ENCODE data around the gene MSH2. TPM values are rescaled to one million over a fixed set of nuclear protein-coding genes. Genes with fewer than 3 reads are reported as not detected.

MSH2 gene
- total and polyA plus RNA-seq, 2 experiments from 2014 or later, result 20.8 to 27.7 TPM

DNA sequence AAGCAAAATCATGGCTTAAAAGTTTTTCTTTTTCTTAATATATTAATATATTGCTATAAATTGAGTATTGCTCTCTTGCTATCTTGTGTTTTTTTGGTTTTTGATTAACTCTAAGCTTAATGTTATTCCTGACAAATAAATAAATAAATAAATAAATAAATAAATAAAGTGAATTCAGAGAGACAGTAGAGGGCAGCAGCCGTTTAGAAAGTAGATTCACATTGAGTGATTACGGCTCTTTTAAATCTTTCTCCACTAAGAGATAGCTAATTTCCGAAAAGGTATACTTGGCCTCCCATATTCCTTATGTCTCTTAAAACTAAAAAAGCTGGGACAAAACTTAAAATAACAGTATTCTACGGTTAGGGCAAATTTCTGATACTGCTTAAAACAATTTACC, 34.3 kb downstream of the MSH2 start:
- Histone ChIP-seq H3K4me1 (ENCODE audit: insufficient read depth) (no peaks in the 10 kb centered on the region), H3K4me2 (no peak overlapping the region), H2AFZ (no peak overlapping the region), H3K9me2 (replicated peaks; ENCODE audit: insufficient read depth) (no peaks in the 10 kb centered on the region), H3K4me3 (no peak overlapping the region), H3K79me2 (no peaks in the 10 kb centered on the region), H3K27ac (no peak overlapping the region), H4K20me1 (ENCODE audit: insufficient read depth, poor library complexity, severe bottlenecking) (no peaks in the 10 kb centered on the region), H3K9me3 (ENCODE audit: low read depth) (no peaks in the 10 kb centered on the region), H3K27me3 (no peaks in the 10 kb centered on the region), H3K36me3 (replicated peaks; ENCODE audit: insufficient read depth, low read depth) (no peaks in the 10 kb centered on the region)
- 63% methylated on average over 4 of the region's 4 CpGs for WGBS (ENCODE audit: low lambda C conversion rate, missing lambda C conversion rate)
- TF ChIP-seq, protein P1, sequence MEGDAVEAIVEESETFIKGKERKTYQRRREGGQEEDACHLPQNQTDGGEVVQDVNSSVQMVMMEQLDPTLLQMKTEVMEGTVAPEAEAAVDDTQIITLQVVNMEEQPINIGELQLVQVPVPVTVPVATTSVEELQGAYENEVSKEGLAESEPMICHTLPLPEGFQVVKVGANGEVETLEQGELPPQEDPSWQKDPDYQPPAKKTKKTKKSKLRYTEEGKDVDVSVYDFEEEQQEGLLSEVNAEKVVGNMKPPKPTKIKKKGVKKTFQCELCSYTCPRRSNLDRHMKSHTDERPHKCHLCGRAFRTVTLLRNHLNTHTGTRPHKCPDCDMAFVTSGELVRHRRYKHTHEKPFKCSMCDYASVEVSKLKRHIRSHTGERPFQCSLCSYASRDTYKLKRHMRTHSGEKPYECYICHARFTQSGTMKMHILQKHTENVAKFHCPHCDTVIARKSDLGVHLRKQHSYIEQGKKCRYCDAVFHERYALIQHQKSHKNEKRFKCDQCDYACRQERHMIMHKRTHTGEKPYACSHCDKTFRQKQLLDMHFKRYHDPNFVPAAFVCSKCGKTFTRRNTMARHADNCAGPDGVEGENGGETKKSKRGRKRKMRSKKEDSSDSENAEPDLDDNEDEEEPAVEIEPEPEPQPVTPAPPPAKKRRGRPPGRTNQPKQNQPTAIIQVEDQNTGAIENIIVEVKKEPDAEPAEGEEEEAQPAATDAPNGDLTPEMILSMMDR (IDR thresholded peaks at IDR 0.05; ENCODE audit: poor library complexity), result peak; percentile 70
- no peak for TF ChIP-seq EZH2 (IDR thresholded peaks at IDR 0.05; ENCODE audit: borderline replicate concordance)
- peak; percentile 59 for DNase-seq (ENCODE audit: low spot score)

DNA sequence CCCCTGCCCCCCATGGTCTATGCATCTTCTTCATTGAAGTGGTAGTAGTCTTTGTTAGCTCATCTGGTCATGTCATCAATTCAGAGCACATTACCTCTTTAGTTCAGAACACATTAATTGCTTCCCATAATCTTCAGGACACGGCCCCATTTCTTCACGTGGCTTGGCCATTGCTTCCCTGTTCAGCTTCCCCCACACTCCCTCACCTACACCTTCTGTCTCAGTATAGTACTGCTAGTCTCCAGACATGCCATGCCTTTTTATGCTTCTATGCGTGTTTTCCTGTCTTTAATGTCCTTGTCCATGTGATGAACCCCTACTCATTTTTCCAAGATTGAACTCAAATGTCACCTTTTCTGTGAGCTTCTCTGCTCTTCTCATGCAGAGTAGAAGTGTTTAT, 35.1 kb downstream of the MSH2 start:
- no peaks in the 10 kb centered on the region for H3K79me2 ChIP-seq
- no peak overlapping the region for H3K4me3 ChIP-seq
- H2AFZ ChIP-seq, result no peak overlapping the region
- no peaks in the 10 kb centered on the region for H3K4me1 ChIP-seq (ENCODE audit: insufficient read depth)
- DNase-seq (ENCODE audit: low spot score), result no peak
- WGBS (ENCODE audit: low lambda C conversion rate, missing lambda C conversion rate), result 96% methylated on average over 3 of the region's 3 CpGs
- H4K20me1 ChIP-seq (ENCODE audit: insufficient read depth, poor library complexity, severe bottlenecking), result no peaks in the 10 kb centered on the region
- no peaks in the 10 kb centered on the region for H3K9me3 ChIP-seq (ENCODE audit: low read depth)
- no peak overlapping the region for H3K27ac ChIP-seq
- TF ChIP-seq, protein P1 (IDR thresholded peaks at IDR 0.05; ENCODE audit: poor library complexity), result no peak
- TF ChIP-seq EZH2 (IDR thresholded peaks at IDR 0.05; ENCODE audit: borderline replicate concordance) (no peak), EZH2phosphoT487 (IDR thresholded peaks at IDR 0.05; ENCODE audit: low read depth, severe bottlenecking, unreplicated experiment) (no peak)
- H3K4me2 ChIP-seq, result no peak overlapping the region
- H3K36me3 ChIP-seq (replicated peaks; ENCODE audit: insufficient read depth, low read depth), result no peaks in the 10 kb centered on the region
- no peaks in the 10 kb centered on the region for H3K27me3 ChIP-seq
- no peaks in the 10 kb centered on the region for H3K9me2 ChIP-seq (replicated peaks; ENCODE audit: insufficient read depth)

DNA sequence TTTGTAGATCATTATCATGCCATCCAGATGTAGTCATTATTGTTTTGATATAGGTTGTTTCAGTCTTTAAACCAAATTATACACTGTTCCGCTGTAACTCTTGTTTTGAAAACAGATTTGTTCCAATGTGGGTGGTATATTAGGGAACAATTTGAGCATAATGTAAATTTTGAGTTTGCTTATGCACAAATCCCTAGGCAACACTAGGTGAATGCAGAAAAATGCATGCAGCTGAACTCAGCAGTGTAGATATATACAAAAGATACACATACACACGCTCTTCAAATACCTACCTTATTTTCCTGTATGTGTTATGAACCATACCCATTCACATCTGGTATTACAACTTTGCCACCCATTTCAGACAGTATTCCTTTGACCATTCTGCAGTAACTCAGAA, 35.8 kb downstream of the MSH2 start:
- no peak overlapping the region for H2AFZ ChIP-seq
- DNase-seq (ENCODE audit: low spot score), result no peak
- H3K27ac ChIP-seq, result no peak overlapping the region
- H4K20me1 ChIP-seq (ENCODE audit: insufficient read depth, poor library complexity, severe bottlenecking), result no peaks in the 10 kb centered on the region
- 94% methylated on average over 2 of the region's 2 CpGs for WGBS (ENCODE audit: low lambda C conversion rate, missing lambda C conversion rate)
- no peak overlapping the region for H3K4me3 ChIP-seq
- H3K4me1 ChIP-seq (ENCODE audit: insufficient read depth), result no peaks in the 10 kb centered on the region
- no peaks in the 10 kb centered on the region for H3K9me3 ChIP-seq (ENCODE audit: low read depth)
- no peaks in the 10 kb centered on the region for H3K36me3 ChIP-seq (replicated peaks; ENCODE audit: insufficient read depth, low read depth)
- H3K79me2 ChIP-seq, result no peaks in the 10 kb centered on the region
- no peak overlapping the region for H3K4me2 ChIP-seq
- TF ChIP-seq, protein P1 (IDR thresholded peaks at IDR 0.05; ENCODE audit: poor library complexity), result no peak
- TF ChIP-seq EZH2phosphoT487 (IDR thresholded peaks at IDR 0.05; ENCODE audit: low read depth, severe bottlenecking, unreplicated experiment), result no peak
- TF ChIP-seq EZH2 (IDR thresholded peaks at IDR 0.05; ENCODE audit: borderline replicate concordance), result no peak
- H3K9me2 ChIP-seq (replicated peaks; ENCODE audit: insufficient read depth), result no peaks in the 10 kb centered on the region
- no peaks in the 10 kb centered on the region for H3K27me3 ChIP-seq

DNA sequence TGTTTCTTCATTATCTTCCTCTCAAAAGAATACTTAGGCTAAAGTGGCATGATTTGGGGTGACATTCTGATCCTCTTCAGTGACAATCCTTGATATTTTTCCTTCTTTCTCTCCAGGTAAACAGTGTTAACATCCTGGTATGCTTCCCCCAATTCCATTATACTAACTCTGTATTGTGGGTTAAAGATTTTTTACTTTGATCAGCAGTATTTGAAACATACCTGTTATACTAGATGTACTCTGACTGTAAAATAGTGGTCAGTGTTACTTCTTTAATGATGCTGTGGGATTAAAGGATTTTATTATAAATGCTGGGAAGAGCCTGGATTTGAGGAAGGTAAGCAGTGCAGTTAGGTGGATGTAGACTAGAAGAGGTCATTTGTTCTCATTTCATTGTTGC, 48.8 kb downstream of the MSH2 start:
- no peaks in the 10 kb centered on the region for H3K9me2 ChIP-seq (replicated peaks; ENCODE audit: insufficient read depth)
- TF ChIP-seq EZH2phosphoT487 (IDR thresholded peaks at IDR 0.05; ENCODE audit: low read depth, severe bottlenecking, unreplicated experiment), result no peak
- TF ChIP-seq, protein P1 (IDR thresholded peaks at IDR 0.05; ENCODE audit: poor library complexity), result no peak
- no peak for TF ChIP-seq EZH2 (IDR thresholded peaks at IDR 0.05; ENCODE audit: borderline replicate concordance)
- no peak for DNase-seq (ENCODE audit: low spot score)
- H2AFZ ChIP-seq, result no peak overlapping the region
- no peak overlapping the region for H3K27ac ChIP-seq
- no peaks in the 10 kb centered on the region for H4K20me1 ChIP-seq (ENCODE audit: insufficient read depth, poor library complexity, severe bottlenecking)
- no peaks in the 10 kb centered on the region for H3K36me3 ChIP-seq (replicated peaks; ENCODE audit: insufficient read depth, low read depth)
- no peaks in the 10 kb centered on the region for H3K27me3 ChIP-seq
- no peaks in the 10 kb centered on the region for H3K9me3 ChIP-seq (ENCODE audit: low read depth)
- no peak overlapping the region for H3K4me2 ChIP-seq
- H3K4me1 ChIP-seq (ENCODE audit: insufficient read depth), result no peaks in the 10 kb centered on the region
- H3K4me3 ChIP-seq, result no peak overlapping the region
- no peaks in the 10 kb centered on the region for H3K79me2 ChIP-seq
